K562 (cell line): Measurements from ENCODE around the gene ELK4. TPM values are rescaled to one million over a fixed set of nuclear protein-coding genes. Genes with fewer than 3 reads are reported as not detected.

Experiments used
- BACH1 ChIP-seq: fragments of 200-800 bp; sonication (Bioruptor generic); IDR thresholded peaks from 2 replicates; pipeline ENCODE4 v1.6.1; 2016; ENCODE audit warnings: missing genetic modification characterization, missing compliant biosample characterization
- BCOR ChIP-seq: fragments of 450-650 bp; IDR thresholded peaks from 2 replicates; pipeline ENCODE4 v1.6.1; 2016
- C11orf30 ChIP-seq: fragments of 450-650 bp; IDR thresholded peaks from 2 replicates; pipeline ENCODE4 v1.6.1; 2016; ENCODE audit warnings: low read depth, mild to moderate bottlenecking
- HDAC2 ChIP-seq: fragments of 450-650 bp; IDR thresholded peaks from 2 replicates; pipeline ENCODE4 v1.6.1; 2016; ENCODE audit warnings: mild to moderate bottlenecking
- HMG20B ChIP-seq: fragments of 250-450 bp; sonication (Bioruptor Pico); IDR thresholded peaks from 2 replicates; pipeline ENCODE4 v1.5.0; 2021; ENCODE audit warnings: mild to moderate bottlenecking
- JUND ChIP-seq, 2 experiments: IDR thresholded peaks; 2 replicates in 1 of 2; 3 replicates in 1 of 2; pipeline ENCODE4 v1.6.1; 2011; ENCODE audit warnings: borderline replicate concordance in 2 of 2, low read depth in 2 of 2, low read length in 2 of 2, improper control_type of control experiment in 1 of 2, missing biosample characterization in 1 of 2, missing genetic modification characterization in 1 of 2, missing genetic modification reagents in 1 of 2
- MAZ ChIP-seq, 2 experiments: fragments of 450-650 bp in 1 of 2; sonication (generic) in 1 of 2; formaldehyde crosslinking; IDR thresholded peaks in 1 of 2; conservative IDR thresholded peaks in 1 of 2; 2 replicates each; pipeline versions ENCODE4 v1.4.0 to v1.5.0; 2020; ENCODE audit warnings: mild to moderate bottlenecking in 1 of 2, missing genetic modification reagents in 1 of 2
- NFE2L1 ChIP-seq: fragments of 450-650 bp; IDR thresholded peaks from 2 replicates; pipeline ENCODE4 v1.6.1; 2016; ENCODE audit warnings: missing genetic modification characterization, low read depth, mild to moderate bottlenecking, missing compliant biosample characterization, moderate library complexity, borderline replicate concordance
- SAFB2 ChIP-seq: fragments of 200-400 bp; formaldehyde crosslinking; IDR thresholded peaks from 2 replicates; pipeline ENCODE4 v1.6.1; 2018; ENCODE audit warnings: borderline replicate concordance, low read length, low read depth, moderate library complexity; ENCODE audit not compliant: severe bottlenecking
- SNIP1 ChIP-seq: fragments of 450-650 bp; IDR thresholded peaks from 2 replicates; pipeline ENCODE4 v1.7.1; 2017; ENCODE audit warnings: low read depth, mild to moderate bottlenecking
- U2AF1 ChIP-seq: fragments of 200-400 bp; formaldehyde crosslinking; optimal IDR thresholded peaks from 2 replicates; pipeline ENCODE3; 2017; ENCODE audit warnings: mild to moderate bottlenecking, low read depth, low read length, moderate library complexity
- ZNF146 ChIP-seq: IDR thresholded peaks from one replicate; pipeline ENCODE4 v1.6.1; 2018; ENCODE audit warnings: missing compliant biosample characterization; ENCODE audit not compliant: unreplicated experiment
- ZNF3 ChIP-seq: fragments of 250-450 bp; sonication (Bioruptor Pico); IDR thresholded peaks from 2 replicates; pipeline ENCODE4 v1.5.0; 2021; ENCODE audit warnings: mild to moderate bottlenecking, moderate library complexity
- polyA plus RNA-seq, 8 experiments: library from polyadenylated mRNA; depleted of rRNA in 4 of 8; stranded (reverse) in 5 of 8; unstranded in 3 of 8; fragments of >200 nt; fragmentation: Nextera tagmentation in 2 of 8; fragmentation: Illumina TruSeq in 1 of 8; extraction: Ambion mirVana in 2 of 8; extraction: Trizol in 1 of 8; gene quantifications; 2 replicates each; pipeline versions ENCODE4 v1.2.1 to v1.2.3, GENCODE V29; 2011 to 2014; ENCODE audit warnings: inconsistent platforms in 1 of 8, missing spikeins in 1 of 8
- total RNA-seq, 7 experiments: library from RNA; depleted of rRNA in 6 of 7; stranded (reverse); fragments of >200 nt in 6 of 7; fragmentation: Illumina TruSeq in 2 of 7; extraction: Trizol in 2 of 7; gene quantifications; 2 replicates each; pipeline versions ENCODE4 v1.2.1 to v1.2.3, GENCODE V29; 2011 to 2021; ENCODE audit warnings: low replicate concordance in 1 of 7
- TF ChIP-seq, protein P1 (sequence below): fragments of 450-650 bp; IDR thresholded peaks from 2 replicates; pipeline ENCODE4 v1.6.1; 2016; ENCODE audit warnings: low read depth
- TF ChIP-seq, protein P2 (sequence below), 3 experiments: fragments of 200-800 bp in 1 of 3; sonication (Bioruptor generic) in 1 of 3; sonication (generic) in 1 of 3; formaldehyde crosslinking in 1 of 3; IDR thresholded peaks; 2 replicates each; pipeline versions ENCODE4 v1.6.1 to v1.8.0; 2016 to 2022; ENCODE audit warnings: mild to moderate bottlenecking in 2 of 3, missing compliant biosample characterization in 2 of 3, missing genetic modification characterization in 2 of 3, missing genetic modification reagents in 1 of 3
- TF ChIP-seq, protein P3 (sequence below): fragments of 250-450 bp; sonication (Bioruptor Pico); IDR thresholded peaks from 2 replicates; pipeline ENCODE4 v1.8.0; 2021; ENCODE audit warnings: borderline replicate concordance, mild to moderate bottlenecking, moderate library complexity; ENCODE audit not compliant: poor library complexity, severe bottlenecking

ELK4 gene
- total and polyA plus RNA-seq, 9 of the 15 experiments (the other 6 are each of a cell fraction or from before 2014, with no cell fraction given), result 2.0 to 21.7 (median 9.2) TPM

DNA sequence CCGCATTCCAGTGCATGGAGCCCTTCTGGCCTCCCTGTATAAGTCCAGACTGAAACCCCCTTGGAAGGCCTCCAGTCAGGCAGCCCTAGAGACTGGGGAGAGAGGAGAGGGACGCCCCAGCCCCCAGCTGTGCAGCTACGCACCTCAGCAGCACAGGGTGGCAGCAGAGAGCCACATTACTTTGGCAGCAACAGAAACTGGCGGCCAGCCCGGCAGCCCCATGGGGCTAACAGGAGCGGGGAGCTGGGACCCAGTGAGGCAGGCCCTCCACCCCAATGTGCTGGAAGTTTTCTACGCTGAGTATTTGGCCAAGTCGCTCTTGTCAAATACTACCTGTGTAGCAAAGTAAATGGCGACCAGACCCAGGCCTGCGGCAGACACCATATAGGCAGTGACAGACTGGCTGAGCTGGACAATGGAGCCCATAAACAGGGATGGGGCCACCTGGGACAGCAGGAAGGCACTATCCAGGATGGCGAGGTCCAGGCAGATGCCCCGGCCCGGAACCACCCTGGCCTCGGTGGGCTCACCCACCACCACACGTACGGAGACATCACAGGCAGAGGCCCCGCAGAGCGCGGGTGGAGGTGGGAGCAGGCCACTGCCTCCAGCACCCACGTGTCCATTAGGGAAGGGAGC is 27.3 kb upstream of the ELK4 start (continued):
- TF ChIP-seq, protein P1, sequence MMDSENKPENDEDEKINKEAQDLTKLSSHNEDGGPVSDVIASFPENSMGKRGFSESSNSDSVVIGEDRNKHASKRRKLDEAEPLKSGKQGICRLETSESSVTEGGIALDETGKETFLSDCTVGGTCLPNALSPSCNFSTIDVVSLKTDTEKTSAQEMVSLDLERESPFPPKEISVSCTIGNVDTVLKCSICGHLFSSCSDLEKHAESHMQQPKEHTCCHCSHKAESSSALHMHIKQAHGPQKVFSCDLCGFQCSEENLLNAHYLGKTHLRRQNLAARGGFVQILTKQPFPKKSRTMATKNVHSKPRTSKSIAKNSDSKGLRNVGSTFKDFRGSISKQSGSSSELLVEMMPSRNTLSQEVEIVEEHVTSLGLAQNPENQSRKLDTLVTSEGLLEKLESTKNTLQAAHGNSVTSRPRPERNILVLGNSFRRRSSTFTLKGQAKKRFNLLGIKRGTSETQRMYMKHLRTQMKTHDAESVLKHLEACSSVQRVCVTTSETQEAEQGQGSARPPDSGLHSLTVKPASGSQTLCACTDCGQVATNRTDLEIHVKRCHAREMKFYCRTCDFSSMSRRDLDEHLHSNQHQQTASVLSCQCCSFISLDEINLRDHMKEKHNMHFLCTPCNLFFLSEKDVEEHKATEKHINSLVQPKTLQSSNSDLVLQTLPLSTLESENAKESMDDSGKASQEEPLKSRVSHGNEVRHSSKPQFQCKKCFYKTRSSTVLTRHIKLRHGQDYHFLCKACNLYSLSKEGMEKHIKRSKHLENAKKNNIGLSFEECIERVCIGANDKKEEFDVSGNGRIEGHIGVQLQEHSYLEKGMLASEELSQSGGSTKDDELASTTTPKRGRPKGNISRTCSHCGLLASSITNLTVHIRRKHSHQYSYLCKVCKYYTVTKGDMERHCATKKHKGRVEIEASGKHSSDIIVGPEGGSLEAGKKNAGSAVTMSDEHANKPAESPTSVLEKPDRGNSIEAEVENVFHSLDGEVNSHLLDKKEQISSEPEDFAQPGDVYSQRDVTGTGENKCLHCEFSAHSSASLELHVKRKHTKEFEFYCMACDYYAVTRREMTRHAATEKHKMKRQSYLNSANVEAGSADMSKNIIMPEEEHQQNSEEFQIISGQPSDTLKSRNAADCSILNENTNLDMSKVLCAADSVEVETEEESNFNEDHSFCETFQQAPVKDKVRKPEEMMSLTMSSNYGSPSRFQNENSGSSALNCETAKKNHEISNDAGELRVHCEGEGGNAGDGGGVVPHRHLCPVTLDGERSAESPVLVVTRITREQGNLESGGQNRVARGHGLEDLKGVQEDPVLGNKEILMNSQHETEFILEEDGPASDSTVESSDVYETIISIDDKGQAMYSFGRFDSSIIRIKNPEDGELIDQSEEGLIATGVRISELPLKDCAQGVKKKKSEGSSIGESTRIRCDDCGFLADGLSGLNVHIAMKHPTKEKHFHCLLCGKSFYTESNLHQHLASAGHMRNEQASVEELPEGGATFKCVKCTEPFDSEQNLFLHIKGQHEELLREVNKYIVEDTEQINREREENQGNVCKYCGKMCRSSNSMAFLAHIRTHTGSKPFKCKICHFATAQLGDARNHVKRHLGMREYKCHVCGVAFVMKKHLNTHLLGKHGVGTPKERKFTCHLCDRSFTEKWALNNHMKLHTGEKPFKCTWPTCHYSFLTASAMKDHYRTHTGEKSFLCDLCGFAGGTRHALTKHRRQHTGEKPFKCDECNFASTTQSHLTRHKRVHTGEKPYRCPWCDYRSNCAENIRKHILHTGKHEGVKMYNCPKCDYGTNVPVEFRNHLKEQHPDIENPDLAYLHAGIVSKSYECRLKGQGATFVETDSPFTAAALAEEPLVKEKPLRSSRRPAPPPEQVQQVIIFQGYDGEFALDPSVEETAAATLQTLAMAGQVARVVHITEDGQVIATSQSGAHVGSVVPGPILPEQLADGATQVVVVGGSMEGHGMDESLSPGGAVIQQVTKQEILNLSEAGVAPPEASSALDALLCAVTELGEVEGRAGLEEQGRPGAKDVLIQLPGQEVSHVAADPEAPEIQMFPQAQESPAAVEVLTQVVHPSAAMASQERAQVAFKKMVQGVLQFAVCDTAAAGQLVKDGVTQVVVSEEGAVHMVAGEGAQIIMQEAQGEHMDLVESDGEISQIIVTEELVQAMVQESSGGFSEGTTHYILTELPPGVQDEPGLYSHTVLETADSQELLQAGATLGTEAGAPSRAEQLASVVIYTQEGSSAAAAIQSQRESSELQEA, result no peak
- TF ChIP-seq U2AF1 (no peak), BACH1 (tag) (no peak), HDAC2 (no peak), JUND (IDR thresholded peaks at IDR 0.05; ENCODE audit: borderline replicate concordance, low read depth, low read length) (peak; percentile 50; the same call in 1 of the 2 replicates), JUND (tag; IDR thresholded peaks at IDR 0.05; ENCODE audit: borderline replicate concordance, low read depth, low read length) (no peak; the same call in 2 of the 3 replicates), BCOR (no peak), ZNF146 (CRISPR knock-in tag) (no peak), SNIP1 (no peak), HMG20B (no peak), C11orf30 (no peak), NFE2L1 (tag) (no peak), MAZ (CRISPR knock-in tag; conservative IDR thresholded peaks at IDR 0.05 in 1 of 2, IDR thresholded peaks at IDR 0.05 in 1 of 2) (peak; percentile 75 to 95; a peak in 3 of 4 replicates), ZNF3 (no peak), SAFB2 (no peak)
- TF ChIP-seq, protein P2, sequence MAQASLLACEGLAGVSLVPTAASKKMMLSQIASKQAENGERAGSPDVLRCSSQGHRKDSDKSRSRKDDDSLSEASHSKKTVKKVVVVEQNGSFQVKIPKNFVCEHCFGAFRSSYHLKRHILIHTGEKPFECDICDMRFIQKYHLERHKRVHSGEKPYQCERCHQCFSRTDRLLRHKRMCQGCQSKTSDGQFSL (CRISPR knock-in tag; IDR thresholded peaks at IDR 0.05), result no peak; the same call in 1 of the 2 replicates
- TF ChIP-seq, protein P2 (tag; IDR thresholded peaks at IDR 0.05), result no peak
- TF ChIP-seq, protein P3, sequence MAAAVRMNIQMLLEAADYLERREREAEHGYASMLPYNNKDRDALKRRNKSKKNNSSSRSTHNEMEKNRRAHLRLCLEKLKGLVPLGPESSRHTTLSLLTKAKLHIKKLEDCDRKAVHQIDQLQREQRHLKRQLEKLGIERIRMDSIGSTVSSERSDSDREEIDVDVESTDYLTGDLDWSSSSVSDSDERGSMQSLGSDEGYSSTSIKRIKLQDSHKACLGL, result no peak
